ENCODE measurements around the gene FAM131B. TPM values are rescaled to one million over a fixed set of nuclear protein-coding genes. Genes with fewer than 3 reads are reported as not detected.

The FAM131B gene
- total and polyA plus RNA-seq, 2 of the 13 experiments (the other 11 are each of a cell fraction or from before 2014, with no cell fraction given), result 0.07 TPM; not detected in 1

GRCh38 chr7:143393267-143394041, 30.9 kb upstream of the FAM131B start (continued):
- peak; percentile 34; the same call in 1 of the 2 replicates for TF ChIP-seq GMEB1 (CRISPR knock-in tag; IDR thresholded peaks at IDR 0.05; ENCODE audit: borderline replicate concordance)
- no peak for TF ChIP-seq HNF1A (IDR thresholded peaks at IDR 0.05; ENCODE audit: low read depth)
- peak; percentile 58 for TF ChIP-seq HNF1A (CRISPR knock-in tag; IDR thresholded peaks at IDR 0.05; ENCODE audit: borderline replicate concordance)
- peak; percentile 68; the same call in 1 of the 2 replicates for TF ChIP-seq ZNF274 (CRISPR knock-in tag; IDR thresholded peaks at IDR 0.05)
- TF ChIP-seq NFE2 (CRISPR knock-in tag; IDR thresholded peaks at IDR 0.05), result no peak
- TF ChIP-seq MNT (IDR thresholded peaks at IDR 0.05), result no peak
- TF ChIP-seq ZNF441 (CRISPR knock-in tag; IDR thresholded peaks at IDR 0.05; ENCODE audit: borderline replicate concordance), result 0 out of 2 replicates have a peak, but pooled peaks have one; percentile 49
- TF ChIP-seq ATF5 (CRISPR knock-in tag; IDR thresholded peaks at IDR 0.05; ENCODE audit: low read depth), result no peak
- TF ChIP-seq, protein P1, sequence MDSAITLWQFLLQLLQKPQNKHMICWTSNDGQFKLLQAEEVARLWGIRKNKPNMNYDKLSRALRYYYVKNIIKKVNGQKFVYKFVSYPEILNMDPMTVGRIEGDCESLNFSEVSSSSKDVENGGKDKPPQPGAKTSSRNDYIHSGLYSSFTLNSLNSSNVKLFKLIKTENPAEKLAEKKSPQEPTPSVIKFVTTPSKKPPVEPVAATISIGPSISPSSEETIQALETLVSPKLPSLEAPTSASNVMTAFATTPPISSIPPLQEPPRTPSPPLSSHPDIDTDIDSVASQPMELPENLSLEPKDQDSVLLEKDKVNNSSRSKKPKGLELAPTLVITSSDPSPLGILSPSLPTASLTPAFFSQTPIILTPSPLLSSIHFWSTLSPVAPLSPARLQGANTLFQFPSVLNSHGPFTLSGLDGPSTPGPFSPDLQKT (CRISPR knock-in tag; IDR thresholded peaks at IDR 0.05; ENCODE audit: borderline replicate concordance), result no peak
- TF ChIP-seq ZBTB26 (CRISPR knock-in tag; IDR thresholded peaks at IDR 0.05; ENCODE audit: borderline replicate concordance), result peak; percentile 94
- peak; percentile 67; the same call in 1 of the 2 replicates for TF ChIP-seq RCOR2 (CRISPR knock-in tag; IDR thresholded peaks at IDR 0.05)
- no peak for TF ChIP-seq ZNF232 (CRISPR knock-in tag; IDR thresholded peaks at IDR 0.05; ENCODE audit: borderline replicate concordance)
- no peak for TF ChIP-seq SMAD9 (CRISPR knock-in tag; IDR thresholded peaks at IDR 0.05)
- 0 out of 2 replicates have a peak, but pooled peaks have one; percentile 67 for TF ChIP-seq NR2F2 (IDR thresholded peaks at IDR 0.05; ENCODE audit: borderline replicate concordance, low read depth)
- TF ChIP-seq ZNF616 (CRISPR knock-in tag; IDR thresholded peaks at IDR 0.05; ENCODE audit: low read depth), result no peak
- TF ChIP-seq FOXK1 (CRISPR knock-in tag; IDR thresholded peaks at IDR 0.05; ENCODE audit: borderline replicate concordance, low read depth), result no peak
- no peak for TF ChIP-seq ZNF782 (CRISPR knock-in tag; IDR thresholded peaks at IDR 0.05; ENCODE audit: borderline replicate concordance)
- peak; percentile 63; the same call in 1 of the 2 replicates for TF ChIP-seq HMG20B (CRISPR knock-in tag; conservative IDR thresholded peaks at IDR 0.05)

Data from HepG2 (cell line).